HepG2 (cell line): ENCODE measurements around the gene LLGL2. TPM values are rescaled to one million over a fixed set of nuclear protein-coding genes. Genes with fewer than 3 reads are reported as not detected.

Experiments used
- ARID4A ChIP-seq: sonication (generic); formaldehyde crosslinking; IDR thresholded peaks from 2 replicates; pipeline ENCODE4 v1.5.0; 2020; ENCODE audit warnings: mild to moderate bottlenecking, missing genetic modification reagents, borderline replicate concordance
- ATF2 ChIP-seq: sonication (generic); formaldehyde crosslinking; IDR thresholded peaks from 2 replicates; pipeline ENCODE4 v1.4.0; 2020; ENCODE audit warnings: missing genetic modification reagents
- CHD4 ChIP-seq: fragments of 200-600 bp; sonication (generic); IDR thresholded peaks from 2 replicates; pipeline ENCODE4 v1.7.0; 2017; ENCODE audit warnings: mild to moderate bottlenecking, low read length, borderline replicate concordance
- E2F5 ChIP-seq: sonication (generic); formaldehyde crosslinking; conservative IDR thresholded peaks from 2 replicates; pipeline ENCODE4 v1.4.0; 2020; ENCODE audit warnings: missing genetic modification reagents
- FOXA3 ChIP-seq: IDR thresholded peaks from 2 replicates; pipeline ENCODE4 v1.6.1; 2016; ENCODE audit warnings: missing genetic modification reagents, missing compliant biosample characterization
- JARID2 ChIP-seq: sonication (generic); formaldehyde crosslinking; IDR thresholded peaks from 2 replicates; pipeline ENCODE4 v1.8.1; 2023; ENCODE audit warnings: missing genetic modification reagents, inconsistent platforms; ENCODE audit not compliant: insufficient replicate concordance
- KLF16 ChIP-seq, 2 experiments: sonication (generic) in 1 of 2; formaldehyde crosslinking in 1 of 2; IDR thresholded peaks; 2 replicates each; pipeline versions ENCODE4 v1.6.1 to v1.8.0; 2016 to 2023; ENCODE audit warnings: missing genetic modification reagents in 2 of 2, missing compliant biosample characterization in 1 of 2
- MAX ChIP-seq: IDR thresholded peaks from 2 replicates; pipeline ENCODE4 v1.6.1; 2012; ENCODE audit warnings: inconsistent platforms
- NKX3-1 ChIP-seq: sonication (generic); formaldehyde crosslinking; IDR thresholded peaks from 2 replicates; pipeline ENCODE4 v1.5.0; 2020; ENCODE audit warnings: missing genetic modification reagents
- PRPF4 ChIP-seq: fragments of 200-400 bp; formaldehyde crosslinking; IDR thresholded peaks from 2 replicates; pipeline ENCODE4 v1.6.1; 2016; ENCODE audit warnings: low read length, low read depth; ENCODE audit not compliant: poor library complexity, severe bottlenecking
- RBM22 ChIP-seq: fragments of 200-400 bp; formaldehyde crosslinking; optimal IDR thresholded peaks from 2 replicates; pipeline ENCODE3; 2017; ENCODE audit warnings: mild to moderate bottlenecking, low read length, moderate library complexity
- RXRB ChIP-seq: IDR thresholded peaks from 2 replicates; pipeline ENCODE4 v1.6.1; 2016; ENCODE audit warnings: borderline replicate concordance, missing genetic modification reagents, missing compliant biosample characterization
- SPEN ChIP-seq: sonication (generic); formaldehyde crosslinking; IDR thresholded peaks from 2 replicates; pipeline ENCODE4 v1.5.1; 2020; ENCODE audit warnings: low read depth, mild to moderate bottlenecking, missing genetic modification reagents
- TBX2 ChIP-seq: sonication (generic); formaldehyde crosslinking; IDR thresholded peaks from 2 replicates; pipeline ENCODE4 v1.5.0; 2020; ENCODE audit warnings: missing genetic modification reagents, mild to moderate bottlenecking, borderline replicate concordance
- TEAD3 ChIP-seq: optimal IDR thresholded peaks from 2 replicates; pipeline ENCODE3; 2016; ENCODE audit warnings: borderline replicate concordance
- ZNF512B ChIP-seq: sonication (generic); formaldehyde crosslinking; IDR thresholded peaks from 2 replicates; pipeline ENCODE4 v1.5.1; 2020; ENCODE audit warnings: missing genetic modification reagents, mild to moderate bottlenecking, borderline replicate concordance
- ZNF552 ChIP-seq: sonication (generic); formaldehyde crosslinking; IDR thresholded peaks from 2 replicates; pipeline ENCODE4 v1.9.0; 2022; ENCODE audit warnings: missing genetic modification reagents, mild to moderate bottlenecking, borderline replicate concordance
- ZNF564 ChIP-seq: sonication (generic); formaldehyde crosslinking; IDR thresholded peaks from 2 replicates; pipeline ENCODE4 v1.8.1; 2023; ENCODE audit warnings: mild to moderate bottlenecking, missing genetic modification reagents
- ZNF776 ChIP-seq: sonication (generic); formaldehyde crosslinking; IDR thresholded peaks from 2 replicates; pipeline ENCODE4 v1.4.0; 2020; ENCODE audit warnings: mild to moderate bottlenecking, missing genetic modification reagents
- polyA plus RNA-seq, 8 experiments: library from polyadenylated mRNA; depleted of rRNA in 3 of 8; stranded (reverse) in 7 of 8; unstranded in 1 of 8; fragments of >200 nt; fragmentation: Illumina TruSeq in 4 of 8; extraction: Trizol in 4 of 8; gene quantifications; 2 replicates each; pipeline versions ENCODE4 v1.2.1 to v1.2.3, GENCODE V29; 2011 to 2016; ENCODE audit warnings: low read depth in 4 of 8, missing spikeins in 1 of 8, mixed read lengths in 1 of 8; ENCODE audit not compliant: insufficient read depth in 1 of 8
- total RNA-seq, 5 experiments: library from RNA; depleted of rRNA; stranded (reverse); fragments of >200 nt; fragmentation: Illumina TruSeq; extraction: Trizol; gene quantifications; 2 replicates each; pipeline ENCODE4 v1.2.3, GENCODE V29; 2016; ENCODE audit warnings: low read depth in 1 of 5
- TF ChIP-seq, protein P1 (sequence below): sonication (generic); formaldehyde crosslinking; IDR thresholded peaks from 2 replicates; pipeline ENCODE4 v1.8.1; 2023; ENCODE audit warnings: mild to moderate bottlenecking, missing genetic modification reagents

Gene LLGL2
- total and polyA plus RNA-seq, 2 of the 13 experiments (the other 11 are each of a cell fraction or from before 2014, with no cell fraction given), result 83.0 to 86.7 TPM

- no peak for TF ChIP-seq KLF16 (CRISPR knock-in tag; IDR thresholded peaks at IDR 0.05)
- no peak for TF ChIP-seq ZNF776 (CRISPR knock-in tag)
- TF ChIP-seq ZNF552 (CRISPR knock-in tag), result no peak
- no peak for TF ChIP-seq CHD4
- TF ChIP-seq TEAD3 (CRISPR knock-in tag), result peak; percentile 78
- TF ChIP-seq ZNF512B (CRISPR knock-in tag), result no peak
- TF ChIP-seq NKX3-1 (CRISPR knock-in tag), result no peak
- peak; percentile 44; the same call in 1 of the 2 replicates for TF ChIP-seq MAX
- no peak for TF ChIP-seq JARID2 (CRISPR knock-in tag)
- TF ChIP-seq SPEN (CRISPR knock-in tag), result no peak
- TF ChIP-seq TBX2 (CRISPR knock-in tag), result peak; percentile 74; the same call in 1 of the 2 replicates
- TF ChIP-seq ZNF564, result no peak
- TF ChIP-seq RBM22, result no peak
- peak; percentile 67 for TF ChIP-seq FOXA3 (CRISPR knock-in tag)
- TF ChIP-seq RXRB (CRISPR knock-in tag), result peak; percentile 95
- no peak for TF ChIP-seq E2F5 (CRISPR knock-in tag)
- TF ChIP-seq, protein P1, sequence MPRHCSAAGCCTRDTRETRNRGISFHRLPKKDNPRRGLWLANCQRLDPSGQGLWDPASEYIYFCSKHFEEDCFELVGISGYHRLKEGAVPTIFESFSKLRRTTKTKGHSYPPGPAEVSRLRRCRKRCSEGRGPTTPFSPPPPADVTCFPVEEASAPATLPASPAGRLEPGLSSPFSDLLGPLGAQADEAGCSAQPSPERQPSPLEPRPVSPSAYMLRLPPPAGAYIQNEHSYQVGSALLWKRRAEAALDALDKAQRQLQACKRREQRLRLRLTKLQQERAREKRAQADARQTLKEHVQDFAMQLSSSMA, result no peak
- no peak for TF ChIP-seq PRPF4
- TF ChIP-seq ATF2, result no peak
- TF ChIP-seq ARID4A (CRISPR knock-in tag), result peak; percentile 37; the same call in 1 of the 2 replicates
These were observed 30.2 kb downstream of the LLGL2 start (continued) for GRCh38 chr17:75555679-75556153.
